GM12878 (cell line): ENCODE measurements around the gene B3GNT3. TPM values are rescaled to one million over a fixed set of nuclear protein-coding genes. Genes with fewer than 3 reads are reported as not detected.

ENCODE experiments used
- BHLHE40 ChIP-seq, 2 experiments: fragments of 450-650 bp in 1 of 2; IDR thresholded peaks; 2 replicates each; pipeline ENCODE4 v1.6.1; 2011 to 2017; ENCODE audit warnings: low read depth in 2 of 2, borderline replicate concordance in 1 of 2, improper control_type of control experiment in 1 of 2, low read length in 1 of 2, mild to moderate bottlenecking in 1 of 2
- CREM ChIP-seq: IDR thresholded peaks from 2 replicates; pipeline ENCODE4 v1.6.1; 2014; ENCODE audit warnings: antibody characterized with exemption, low read depth
- EGR1 ChIP-seq, 2 experiments: IDR thresholded peaks; 1 replicate in 1 of 2; 2 replicates in 1 of 2; pipeline ENCODE4 v1.6.1; 2011 to 2012; ENCODE audit warnings: low read depth in 2 of 2, low read length in 2 of 2, borderline replicate concordance in 1 of 2, mild to moderate bottlenecking in 1 of 2, moderate library complexity in 1 of 2
- EP300 ChIP-seq, 2 experiments: fragments of 150-350 bp in 1 of 2; IDR thresholded peaks; 2 replicates each; pipeline ENCODE4 v1.6.1; 2011 to 2012; ENCODE audit warnings: low read depth in 2 of 2, low read length in 2 of 2, borderline replicate concordance in 1 of 2, improper control_type of control experiment in 1 of 2, inconsistent platforms in 1 of 2; ENCODE audit not compliant: control insufficient read depth in 1 of 2
- HDGF ChIP-seq: fragments of 450-650 bp; IDR thresholded peaks from 2 replicates; pipeline ENCODE4 v1.6.1; 2016; ENCODE audit warnings: antibody characterized with exemption
- MLLT1 ChIP-seq: fragments of 450-650 bp; IDR thresholded peaks from 2 replicates; pipeline ENCODE4 v1.6.1; 2016; ENCODE audit warnings: mild to moderate bottlenecking
- MTA2 ChIP-seq: fragments of 450-650 bp; IDR thresholded peaks from 2 replicates; pipeline ENCODE4 v1.6.1; 2016; ENCODE audit warnings: low read depth, mild to moderate bottlenecking, moderate library complexity
- NFIC ChIP-seq: IDR thresholded peaks from 2 replicates; pipeline ENCODE4 v1.6.1; 2012; ENCODE audit warnings: low read depth, mild to moderate bottlenecking, inconsistent platforms, low read length, moderate library complexity
- NFXL1 ChIP-seq: fragments of 450-650 bp; IDR thresholded peaks from 2 replicates; pipeline ENCODE4 v1.6.1; 2017; ENCODE audit warnings: antibody characterized with exemption, mild to moderate bottlenecking, borderline replicate concordance
- NR2C2 ChIP-seq: IDR thresholded peaks from 2 replicates; pipeline ENCODE4 v1.6.1; 2011; ENCODE audit warnings: borderline replicate concordance, low read depth; ENCODE audit not compliant: control insufficient read depth, insufficient read length
- PAX5 ChIP-seq: IDR thresholded peaks from 2 replicates; pipeline ENCODE4 v1.6.1; 2011; ENCODE audit warnings: low read depth, low read length, borderline replicate concordance
- PAX8 ChIP-seq: fragments of 450-650 bp; IDR thresholded peaks from 2 replicates; pipeline ENCODE4 v1.6.1; 2017; ENCODE audit warnings: mild to moderate bottlenecking, moderate library complexity
- SKIL ChIP-seq: fragments of 450-650 bp; IDR thresholded peaks from 2 replicates; pipeline ENCODE4 v1.6.1; 2017; ENCODE audit warnings: mild to moderate bottlenecking, low read depth, inconsistent platforms; ENCODE audit not compliant: poor library complexity, severe bottlenecking
- ZNF384 ChIP-seq: IDR thresholded peaks from 2 replicates; pipeline ENCODE4 v1.6.1; 2012; ENCODE audit warnings: low read depth, mild to moderate bottlenecking, low read length, improper control_type of control experiment, borderline replicate concordance
- ZNF687 ChIP-seq: fragments of 450-650 bp; IDR thresholded peaks from 2 replicates; pipeline ENCODE4 v1.6.1; 2017; ENCODE audit warnings: mild to moderate bottlenecking, moderate library complexity
- polyA plus RNA-seq, 11 experiments: library from polyadenylated mRNA; depleted of rRNA in 4 of 11; unstranded in 6 of 11; stranded (reverse) in 5 of 11; fragments of >200 nt; fragmentation: Nextera tagmentation in 4 of 11; fragmentation: Illumina TruSeq in 1 of 11; extraction: Ambion mirVana in 4 of 11; extraction: Trizol in 1 of 11; gene quantifications; 1 replicate in 1 of 11; 2 replicates in 10 of 11; pipeline versions ENCODE4 v1.2.1 to v1.2.3, GENCODE V29; 2011 to 2016; ENCODE audit warnings: inconsistent platforms in 2 of 11, missing spikeins in 2 of 11, low read depth in 1 of 11
- total RNA-seq, 4 experiments: library from RNA; depleted of rRNA in 3 of 4; stranded (reverse); fragments of >200 nt in 3 of 4; fragmentation: Illumina TruSeq in 1 of 4; extraction: Trizol in 1 of 4; gene quantifications; 2 replicates each; pipeline versions ENCODE4 v1.2.1 to v1.2.3, GENCODE V29; 2013 to 2021
- TF ChIP-seq, protein P1 (sequence below): IDR thresholded peaks from 2 replicates; pipeline ENCODE4 v1.6.1; 2011; ENCODE audit warnings: low read depth, mild to moderate bottlenecking, low read length, moderate library complexity, borderline replicate concordance; ENCODE audit errors: extremely low read depth
- TF ChIP-seq, protein P2 (sequence below), 3 experiments: IDR thresholded peaks in 2 of 3; conservative IDR thresholded peaks in 1 of 3; 2 replicates each; pipeline ENCODE4 v1.5.1; 2011; ENCODE audit warnings: low read depth in 3 of 3, low read length in 3 of 3, mild to moderate bottlenecking in 3 of 3, control low read depth in 2 of 3, moderate library complexity in 2 of 3, inconsistent platforms in 1 of 3, mixed read lengths in 1 of 3; ENCODE audit not compliant: control insufficient read depth in 2 of 3, insufficient read depth in 1 of 3; ENCODE audit errors: extremely low read depth in 1 of 3

Gene B3GNT3
- total and polyA plus RNA-seq, 10 of the 15 experiments (the other 5 are each of a cell fraction or from before 2014, with no cell fraction given) = not detected

- TF ChIP-seq CREM = peak; percentile 68
- TF ChIP-seq, protein P1, sequence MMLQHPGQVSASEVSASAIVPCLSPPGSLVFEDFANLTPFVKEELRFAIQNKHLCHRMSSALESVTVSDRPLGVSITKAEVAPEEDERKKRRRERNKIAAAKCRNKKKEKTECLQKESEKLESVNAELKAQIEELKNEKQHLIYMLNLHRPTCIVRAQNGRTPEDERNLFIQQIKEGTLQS = no peak
- peak in 1 of 2 experiments; percentile 94; a peak in 2 of 3 replicates for TF ChIP-seq EGR1 (IDR thresholded peaks at IDR 0.05; ENCODE audit: borderline replicate concordance in 1 of 2, low read depth in 2 of 2, low read length in 2 of 2)
- peak; percentile 26 for TF ChIP-seq SKIL
- TF ChIP-seq NFIC = peak; percentile 35; the same call in 1 of the 2 replicates
- TF ChIP-seq MLLT1 = peak; percentile 53; the same call in 1 of the 2 replicates
- TF ChIP-seq ZNF384 = no peak
- no peak for TF ChIP-seq PAX8
- 0 out of 2 replicates have a peak, but pooled peaks have one; percentile 58 for TF ChIP-seq HDGF
- TF ChIP-seq BHLHE40 (IDR thresholded peaks at IDR 0.05; ENCODE audit: borderline replicate concordance in 1 of 2, low read depth in 2 of 2, low read length in 1 of 2) = peak; percentile 7 to 67; a peak in 1 of 4 replicates
- TF ChIP-seq, protein P2, sequence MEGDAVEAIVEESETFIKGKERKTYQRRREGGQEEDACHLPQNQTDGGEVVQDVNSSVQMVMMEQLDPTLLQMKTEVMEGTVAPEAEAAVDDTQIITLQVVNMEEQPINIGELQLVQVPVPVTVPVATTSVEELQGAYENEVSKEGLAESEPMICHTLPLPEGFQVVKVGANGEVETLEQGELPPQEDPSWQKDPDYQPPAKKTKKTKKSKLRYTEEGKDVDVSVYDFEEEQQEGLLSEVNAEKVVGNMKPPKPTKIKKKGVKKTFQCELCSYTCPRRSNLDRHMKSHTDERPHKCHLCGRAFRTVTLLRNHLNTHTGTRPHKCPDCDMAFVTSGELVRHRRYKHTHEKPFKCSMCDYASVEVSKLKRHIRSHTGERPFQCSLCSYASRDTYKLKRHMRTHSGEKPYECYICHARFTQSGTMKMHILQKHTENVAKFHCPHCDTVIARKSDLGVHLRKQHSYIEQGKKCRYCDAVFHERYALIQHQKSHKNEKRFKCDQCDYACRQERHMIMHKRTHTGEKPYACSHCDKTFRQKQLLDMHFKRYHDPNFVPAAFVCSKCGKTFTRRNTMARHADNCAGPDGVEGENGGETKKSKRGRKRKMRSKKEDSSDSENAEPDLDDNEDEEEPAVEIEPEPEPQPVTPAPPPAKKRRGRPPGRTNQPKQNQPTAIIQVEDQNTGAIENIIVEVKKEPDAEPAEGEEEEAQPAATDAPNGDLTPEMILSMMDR (IDR thresholded peaks at IDR 0.05 in 2 of 3, conservative IDR thresholded peaks at IDR 0.05 in 1 of 3; ENCODE audit: control insufficient read depth in 2 of 3, extremely low read depth in 1 of 3, insufficient read depth in 1 of 3, low read depth in 3 of 3, low read length in 3 of 3) = no peak
- peak; percentile 88 for TF ChIP-seq ZNF687
- TF ChIP-seq PAX5 = peak; percentile 93
- TF ChIP-seq NFXL1 = no peak
- peak; percentile 9 to 68; a peak in 2 of 4 replicates for TF ChIP-seq EP300 (IDR thresholded peaks at IDR 0.05; ENCODE audit: borderline replicate concordance in 1 of 2, control insufficient read depth in 1 of 2, low read depth in 2 of 2, low read length in 2 of 2)
- TF ChIP-seq NR2C2 = no peak
- peak; percentile 68; the same call in 1 of the 2 replicates for TF ChIP-seq MTA2
Measured at GRCh38 chr19:17751103-17751911, 43.6 kb upstream of the B3GNT3 start, which contains the start of gene FCHO1 (continued).
